CD14-positive monocyte (primary cell): ENCODE data around the gene ARHGEF10L. TPM values are rescaled to one million over a fixed set of nuclear protein-coding genes. Genes with fewer than 3 reads are reported as not detected.

Experiments used
- DNase-seq, 3 donors: peaks; one replicate each; pipeline ENCODE4 v3.0.0-alpha.2; 2011 to 2022
- H2AFZ ChIP-seq: 2 replicates; pipeline ENCODE4 v1.6.0; 2012; ENCODE audit warnings: mild to moderate bottlenecking, low read depth, low read length, inconsistent platforms; ENCODE audit not compliant: insufficient read depth, poor library complexity, severe bottlenecking
- H3K27ac ChIP-seq, 2 donors: 1 replicate in 1 of 2; 2 replicates in 1 of 2; pipeline ENCODE4 v1.5.1; 2012 to 2013; ENCODE audit warnings: low read length in 2 of 2, control low read depth in 1 of 2, inconsistent platforms in 1 of 2, low read depth in 1 of 2, mild to moderate bottlenecking in 1 of 2
- H3K27me3 ChIP-seq, 2 donors: one replicate each; pipeline versions ENCODE4 v1.6.0 to v1.6.1; 2011 to 2013; ENCODE audit warnings: low read length in 2 of 2; ENCODE audit not compliant: control insufficient read depth in 2 of 2, insufficient read depth in 2 of 2
- H3K36me3 ChIP-seq, 2 donors: replicated peaks in 1 of 2; 1 replicate in 1 of 2; 2 replicates in 1 of 2; pipeline versions ENCODE4 v1.5.1 to v1.6.1; 2012 to 2013; ENCODE audit warnings: low read length in 2 of 2, control low read depth in 1 of 2, inconsistent platforms in 1 of 2, mild to moderate bottlenecking in 1 of 2; ENCODE audit not compliant: insufficient read depth in 2 of 2, control insufficient read depth in 1 of 2
- H3K4me1 ChIP-seq, 2 donors: 1 replicate in 1 of 2; 2 replicates in 1 of 2; pipeline versions ENCODE4 v1.5.1 to v1.6.1; 2012 to 2013; ENCODE audit warnings: low read length in 2 of 2, control low read depth in 1 of 2, inconsistent platforms in 1 of 2, mild to moderate bottlenecking in 1 of 2, moderate library complexity in 1 of 2; ENCODE audit not compliant: insufficient read depth in 2 of 2, control insufficient read depth in 1 of 2
- H3K4me2 ChIP-seq: replicated peaks from 2 replicates; pipeline ENCODE3; 2012; ENCODE audit warnings: low read length, moderate library complexity, mild to moderate bottlenecking; ENCODE audit not compliant: poor library complexity, severe bottlenecking; ENCODE audit errors: extremely low read depth
- H3K4me3 ChIP-seq, 3 experiments: fragments of 200-600 bp in 1 of 3; sonication (generic) in 1 of 3; replicated peaks in 1 of 3; 1 replicate in 2 of 3; 2 replicates in 1 of 3; pipeline ENCODE4 v1.5.1; 2011 to 2013; ENCODE audit warnings: low read length in 3 of 3, mild to moderate bottlenecking in 3 of 3, control low read depth in 2 of 3, low read depth in 2 of 3, inconsistent platforms in 1 of 3, moderate library complexity in 1 of 3
- H3K79me2 ChIP-seq: 2 replicates; pipeline ENCODE4 v1.6.0; 2012; ENCODE audit warnings: mild to moderate bottlenecking, control low read depth, inconsistent platforms, low read length, moderate library complexity; ENCODE audit not compliant: insufficient read depth
- H3K9ac ChIP-seq: 2 replicates; pipeline ENCODE4 v1.6.0; 2017; ENCODE audit warnings: low read length, mild to moderate bottlenecking; ENCODE audit not compliant: insufficient read depth, poor library complexity, severe bottlenecking
- H3K9me3 ChIP-seq, 2 donors: replicated peaks in 1 of 2; 1 replicate in 1 of 2; 2 replicates in 1 of 2; pipeline versions ENCODE4 v1.5.1 to v1.6.1; 2012 to 2013; ENCODE audit warnings: low read length in 2 of 2, control low read depth in 1 of 2; ENCODE audit not compliant: control insufficient read depth in 1 of 2, insufficient read depth in 1 of 2
- H4K20me1 ChIP-seq: 2 replicates; pipeline ENCODE4 v1.6.0; 2012; ENCODE audit warnings: mild to moderate bottlenecking, low read length, control low read depth, moderate library complexity; ENCODE audit not compliant: insufficient read depth
- H3K27ac Mint-ChIP-seq, 7 donors: one replicate each; pipeline ENCODE4 v1.8.0; 2020; ENCODE audit warnings: mild to moderate bottlenecking in 7 of 7, mixed read lengths in 7 of 7, moderate library complexity in 6 of 7, inconsistent platforms in 2 of 7
- H3K27me3 Mint-ChIP-seq, 3 donors: one replicate each; pipeline ENCODE4 v1.8.0; 2021 to 2022; ENCODE audit warnings: low read depth in 3 of 3, mild to moderate bottlenecking in 3 of 3, mixed read lengths in 3 of 3, moderate library complexity in 3 of 3, inconsistent platforms in 1 of 3
- H3K36me3 Mint-ChIP-seq, 2 donors: one replicate each; pipeline ENCODE4 v1.8.0; 2020; ENCODE audit warnings: mixed read lengths in 2 of 2, inconsistent platforms in 1 of 2, mild to moderate bottlenecking in 1 of 2
- H3K4me1 Mint-ChIP-seq: one replicate; pipeline ENCODE4 v1.8.0; 2020; ENCODE audit warnings: mild to moderate bottlenecking, mixed read lengths
- H3K4me3 Mint-ChIP-seq, 2 donors: one replicate each; pipeline ENCODE4 v1.8.0; 2020; ENCODE audit warnings: mild to moderate bottlenecking in 2 of 2, mixed read lengths in 2 of 2, moderate library complexity in 1 of 2
- H3K9me3 Mint-ChIP-seq, 7 donors: one replicate each; pipeline ENCODE4 v1.8.0; 2020 to 2022; ENCODE audit warnings: mixed read lengths in 7 of 7, mild to moderate bottlenecking in 6 of 7, moderate library complexity in 6 of 7, inconsistent platforms in 2 of 7
- WGBS: methylation state at CpG from one replicate; pipeline ENCODE4 v1.1.5; 2013; ENCODE audit warnings: missing lambda C conversion rate; ENCODE audit not compliant: insufficient coverage; 5-methylcytosine and 5-hydroxymethylcytosine counted together
- intact Hi-C, 2 donors: fragments of 100-400 bp; cut with micrococcal nuclease; formaldehyde crosslinking; loops; one replicate each; pipeline versions ENCODE4 v1.15.0 to v1.15.1; 2023
- polyA plus RNA-seq, 3 donors: library from polyadenylated mRNA; depleted of rRNA in 1 of 3; unstranded in 2 of 3; stranded (reverse) in 1 of 3; fragments of 300-500 nt in 2 of 3; fragments of >200 nt in 1 of 3; fragmentation: Illumina TruSeq in 2 of 3; gene quantifications; 1 replicate in 2 of 3; 2 replicates in 1 of 3; pipeline ENCODE4 v1.2.3, GENCODE V29; 2012 to 2021
- TF ChIP-seq, protein P1 (sequence below): fragments of 200-600 bp; IDR thresholded peaks from one replicate; pipeline ENCODE4 v1.8.0; 2022; ENCODE audit warnings: antibody characterized with exemption, mild to moderate bottlenecking

The ARHGEF10L gene
- polyA plus RNA-seq, 3 donors, result 20.7 to 95.7 (median 23.7) TPM

- H3K4me3 ChIP-seq, result no peak overlapping the region
- no peak overlapping the region for H3K27ac ChIP-seq
- no peaks in the 10 kb centered on the region for H3K9me3 ChIP-seq
- H3K4me1 ChIP-seq, result peaks cover 9 to 25% of the 10 kb centered on the region in 2 donors
- no peaks in the 10 kb centered on the region for H3K27me3 ChIP-seq
- intact Hi-C loops, result no loop called here
- H3K4me1 Mint-ChIP-seq, result peaks cover 49% of the 10 kb centered on the region
- no peak overlapping the region for H3K4me2 ChIP-seq
- H3K36me3 Mint-ChIP-seq, result peaks cover 62 to 87% of the 10 kb centered on the region in 2 donors
- WGBS, result 79% methylated on average over 2 of the region's 5 CpGs
- H2AFZ ChIP-seq, result no peak overlapping the region
- H3K9ac ChIP-seq, result no peak overlapping the region
- H3K36me3 ChIP-seq, result peaks cover 72 to 90% of the 10 kb centered on the region in 2 donors
- TF ChIP-seq, protein P1, sequence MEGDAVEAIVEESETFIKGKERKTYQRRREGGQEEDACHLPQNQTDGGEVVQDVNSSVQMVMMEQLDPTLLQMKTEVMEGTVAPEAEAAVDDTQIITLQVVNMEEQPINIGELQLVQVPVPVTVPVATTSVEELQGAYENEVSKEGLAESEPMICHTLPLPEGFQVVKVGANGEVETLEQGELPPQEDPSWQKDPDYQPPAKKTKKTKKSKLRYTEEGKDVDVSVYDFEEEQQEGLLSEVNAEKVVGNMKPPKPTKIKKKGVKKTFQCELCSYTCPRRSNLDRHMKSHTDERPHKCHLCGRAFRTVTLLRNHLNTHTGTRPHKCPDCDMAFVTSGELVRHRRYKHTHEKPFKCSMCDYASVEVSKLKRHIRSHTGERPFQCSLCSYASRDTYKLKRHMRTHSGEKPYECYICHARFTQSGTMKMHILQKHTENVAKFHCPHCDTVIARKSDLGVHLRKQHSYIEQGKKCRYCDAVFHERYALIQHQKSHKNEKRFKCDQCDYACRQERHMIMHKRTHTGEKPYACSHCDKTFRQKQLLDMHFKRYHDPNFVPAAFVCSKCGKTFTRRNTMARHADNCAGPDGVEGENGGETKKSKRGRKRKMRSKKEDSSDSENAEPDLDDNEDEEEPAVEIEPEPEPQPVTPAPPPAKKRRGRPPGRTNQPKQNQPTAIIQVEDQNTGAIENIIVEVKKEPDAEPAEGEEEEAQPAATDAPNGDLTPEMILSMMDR, result no peak
- H3K27me3 Mint-ChIP-seq, result peaks cover 1 to 14% (median 9%) of the 10 kb centered on the region in 3 donors
- peaks cover 0 to 2% (median 1%) of the 10 kb centered on the region in 7 donors for H3K9me3 Mint-ChIP-seq
- no peak for DNase-seq
- H3K4me3 Mint-ChIP-seq, result no peak overlapping the region
- peaks cover 7% of the 10 kb centered on the region for H3K79me2 ChIP-seq
- H3K27ac Mint-ChIP-seq, result peak overlapping the region in 1 of 7 donors; percentile 26
- peaks cover 100% of the 10 kb centered on the region for H4K20me1 ChIP-seq
Observed at GRCh38 chr1:17671314-17671705, 131.8 kb downstream of the ARHGEF10L start.

DNA sequence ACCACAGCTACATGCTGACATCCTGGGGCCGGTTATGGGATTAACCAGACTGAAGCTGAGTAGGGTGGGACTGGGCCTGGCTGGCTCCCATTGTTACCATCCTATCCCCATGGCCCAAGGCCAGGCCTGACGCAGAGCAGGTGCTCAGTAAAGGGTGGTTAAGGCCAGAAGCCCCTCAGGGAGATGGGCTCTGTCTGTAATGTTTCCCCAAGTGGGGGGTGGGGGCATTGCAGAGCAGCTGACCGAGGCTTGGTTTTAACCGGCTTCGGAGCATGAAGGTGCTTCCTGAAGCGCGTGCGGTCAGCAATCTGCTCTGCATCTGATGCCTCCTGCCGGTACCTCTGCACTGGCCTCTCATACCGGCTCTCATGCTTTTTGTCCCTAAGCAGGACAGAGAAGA is 132.2 kb downstream of the ARHGEF10L start:
- Histone ChIP-seq H3K9ac (no peak overlapping the region), H3K79me2 (peaks cover 7% of the 10 kb centered on the region), H3K4me2 (no peak overlapping the region), H3K36me3 (peaks cover 74 to 90% of the 10 kb centered on the region in 2 donors), H3K4me3 (no peak overlapping the region), H4K20me1 (peaks cover 100% of the 10 kb centered on the region), H3K9me3 (no peaks in the 10 kb centered on the region), H3K4me1 (peaks cover 9 to 25% of the 10 kb centered on the region in 2 donors), H2AFZ (no peak overlapping the region), H3K27ac (no peak overlapping the region), H3K27me3 (no peaks in the 10 kb centered on the region)
- no peak overlapping the region for H3K4me3 Mint-ChIP-seq
- peaks cover 49% of the 10 kb centered on the region for H3K4me1 Mint-ChIP-seq
- DNase-seq, result no peak
- 58% methylated on average over 7 of the region's 10 CpGs for WGBS
- H3K36me3 Mint-ChIP-seq, result peaks cover 62 to 87% of the 10 kb centered on the region in 2 donors
- TF ChIP-seq, protein P1, result no peak
- no peak overlapping the region for H3K27ac Mint-ChIP-seq
- peaks cover 0 to 2% (median 1%) of the 10 kb centered on the region in 7 donors for H3K9me3 Mint-ChIP-seq
- H3K27me3 Mint-ChIP-seq, result peaks cover 1 to 16% (median 9%) of the 10 kb centered on the region in 3 donors
- intact Hi-C loops, result no loop called here
